ENCODE data around the gene DHCR24.

GRCh38 chr1:54904476-54905048 lies 17.6 kb upstream of the DHCR24 start:
- no peak for TF ChIP-seq CTCF (IDR thresholded peaks at IDR 0.05)
- TF ChIP-seq EP300 (IDR thresholded peaks at IDR 0.05) = no peak
- TF ChIP-seq POLR2A (IDR thresholded peaks at IDR 0.05) = no peak
- no peak for TF ChIP-seq POLR2AphosphoS5 (IDR thresholded peaks at IDR 0.05)
